ENCODE data around the gene MEAF6.
"Not testable (repeated sequence)": the region's sequence is repeated elsewhere in the genome, so short reads cannot be mapped to it uniquely, and the experiment has no call there.

Gene MEAF6

GRCh38 chr1:37514350-37515184 is at the start of gene MEAF6:
Gene MEAF6 (minus strand): TSS chr1:37514766. CDS start chr1:37514746, 20 bp downstream.
- peak; percentile 90 for DNase-seq
- in situ Hi-C loops (cut with MboI; ENCODE audit: low pct_unique_long_range_greater_than_20kb, low sequenced_read_pairs), result no loop called here

- in situ Hi-C loops (cut with MboI; ENCODE audit: low pct_unique_long_range_greater_than_20kb, low sequenced_read_pairs), result no loop called here
- DNase-seq, result no peak
These were observed 48.4 kb upstream of the MEAF6 start for GRCh38 chr1:37562984-37563383.

GRCh38 chr1:37561133-37562132 is 46.9 kb upstream of the MEAF6 start:
- in situ Hi-C loops (cut with MboI; ENCODE audit: low pct_unique_long_range_greater_than_20kb, low sequenced_read_pairs), result no loop called here
- DNase-seq, result peak; percentile 28

GRCh38 chr1:37560401-37561132 is 46.0 kb upstream of the MEAF6 start:
- in situ Hi-C loops (cut with MboI; ENCODE audit: low pct_unique_long_range_greater_than_20kb, low sequenced_read_pairs), result no loop called here

GRCh38 chr1:37559957-37560379 is 45.4 kb upstream of the MEAF6 start:
- DNase-seq, result peak; percentile 9

More at GRCh38 chr1:37560401-37561132, 46.0 kb upstream of the MEAF6 start:
- DNase-seq, result no peak

GRCh38 chr1:37559080-37559479 is 44.5 kb upstream of the MEAF6 start:
- in situ Hi-C loops (cut with MboI; ENCODE audit: low pct_unique_long_range_greater_than_20kb, low sequenced_read_pairs), result no loop called here

More at GRCh38 chr1:37559957-37560379, 45.4 kb upstream of the MEAF6 start:
- in situ Hi-C loops (cut with MboI; ENCODE audit: low pct_unique_long_range_greater_than_20kb, low sequenced_read_pairs), result not testable (repeated sequence)

GRCh38 chr1:37558411-37558810 is 43.8 kb upstream of the MEAF6 start:
- no peak for DNase-seq
- in situ Hi-C loops (cut with MboI; ENCODE audit: low pct_unique_long_range_greater_than_20kb, low sequenced_read_pairs), result no loop called here

More at GRCh38 chr1:37559080-37559479, 44.5 kb upstream of the MEAF6 start:
- no peak for DNase-seq

GRCh38 chr1:37557402-37557801 is 42.8 kb upstream of the MEAF6 start:
- no peak for DNase-seq
- in situ Hi-C loops (cut with MboI; ENCODE audit: low pct_unique_long_range_greater_than_20kb, low sequenced_read_pairs), result no loop called here

GRCh38 chr1:37556712-37557196 is 42.2 kb upstream of the MEAF6 start, which contains the start of gene DNALI1:
Gene DNALI1 (plus strand): TSS chr1:37556940. CDS start chr1:37556995, 55 bp downstream.
- no peak for DNase-seq
- in situ Hi-C loops (cut with MboI; ENCODE audit: low pct_unique_long_range_greater_than_20kb, low sequenced_read_pairs), result no loop called here

GRCh38 chr1:37553927-37554808 is 39.6 kb upstream of the MEAF6 start, which contains the start of gene SNIP1:
Gene SNIP1 (minus strand): TSS chr1:37554293. CDS start chr1:37554229, 64 bp downstream.
- DNase-seq, result peak; percentile 91

GRCh38 chr1:37553598-37553926 is 39.0 kb upstream of the MEAF6 start:
- in situ Hi-C loops (cut with MboI; ENCODE audit: low pct_unique_long_range_greater_than_20kb, low sequenced_read_pairs), result no loop called here
- peak; percentile 5 for DNase-seq

More at GRCh38 chr1:37553927-37554808, 39.6 kb upstream of the MEAF6 start, which contains the start of gene SNIP1:
- in situ Hi-C loops (cut with MboI; ENCODE audit: low pct_unique_long_range_greater_than_20kb, low sequenced_read_pairs), result no loop called here

GRCh38 chr1:37549341-37549740 is 34.8 kb upstream of the MEAF6 start:
- DNase-seq, result no peak
- in situ Hi-C loops (cut with MboI; ENCODE audit: low pct_unique_long_range_greater_than_20kb, low sequenced_read_pairs), result no loop called here

- no peak for DNase-seq
- in situ Hi-C loops (cut with MboI; ENCODE audit: low pct_unique_long_range_greater_than_20kb, low sequenced_read_pairs), result no loop called here
These were observed 30.5 kb upstream of the MEAF6 start for GRCh38 chr1:37545019-37545418.

- in situ Hi-C loops (cut with MboI; ENCODE audit: low pct_unique_long_range_greater_than_20kb, low sequenced_read_pairs), result no loop called here
- DNase-seq, result no peak
These were observed 30.0 kb upstream of the MEAF6 start for GRCh38 chr1:37544530-37544929.

GRCh38 chr1:37540036-37540785 is 25.6 kb upstream of the MEAF6 start:
- DNase-seq, result no peak
- in situ Hi-C loops (cut with MboI; ENCODE audit: low pct_unique_long_range_greater_than_20kb, low sequenced_read_pairs), result no loop called here

GRCh38 chr1:37539154-37539553 is 24.6 kb upstream of the MEAF6 start:
- DNase-seq; in situ Hi-C loops (cut with MboI; ENCODE audit: low pct_unique_long_range_greater_than_20kb, low sequenced_read_pairs): not testable (repeated sequence)

GRCh38 chr1:37537378-37537777 is 22.8 kb upstream of the MEAF6 start:
- no peak for DNase-seq
- in situ Hi-C loops (cut with MboI; ENCODE audit: low pct_unique_long_range_greater_than_20kb, low sequenced_read_pairs), result no loop called here
